ENCODE results near the gene FGF7. TPM values are rescaled to one million over a fixed set of nuclear protein-coding genes. Genes with fewer than 3 reads are reported as not detected.

The FGF7 gene
- total and polyA plus RNA-seq, 4 donors, result 0.13 to 0.62 (median 0.33) TPM; not detected in 1

DNA sequence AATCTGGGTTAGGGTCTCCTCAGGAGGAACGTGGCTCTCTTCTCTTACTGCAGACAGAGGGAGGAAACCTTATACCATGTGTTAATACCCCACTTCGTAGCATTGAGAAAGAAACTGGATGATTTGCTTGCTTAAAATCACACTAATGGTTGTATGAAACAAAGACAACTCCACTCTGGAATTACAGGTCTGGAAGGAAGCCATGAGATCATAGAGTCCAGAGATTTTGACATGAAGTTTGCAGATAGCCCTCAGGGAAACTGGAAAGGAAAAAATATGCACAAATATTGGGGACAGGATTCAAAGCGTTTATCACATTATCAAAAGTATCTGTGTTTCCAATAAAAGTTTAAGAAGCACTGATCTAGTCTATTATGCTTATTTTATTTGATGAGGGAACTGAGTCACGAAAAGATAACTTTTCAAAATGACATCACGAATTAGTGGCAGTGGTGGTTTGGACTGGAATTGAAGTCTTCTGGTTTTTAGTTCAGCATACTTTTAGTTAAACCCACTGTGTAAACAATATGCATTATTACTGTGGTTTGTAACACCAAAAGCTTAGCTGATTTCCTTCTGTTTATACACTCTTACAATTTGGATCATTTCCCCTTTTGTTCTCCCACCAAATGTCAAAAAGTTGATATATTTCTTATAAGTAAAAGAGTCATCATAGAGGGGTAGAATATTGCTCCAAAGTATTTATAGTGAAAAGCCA lies 16.8 kb downstream of the FGF7 start:
- DNase-seq (ENCODE audit: low spot score), result no peak
- 73% methylated on average over 5 of the region's 5 CpGs for WGBS
- no peak overlapping the region for H3K9ac ChIP-seq (ENCODE audit: low read depth in 1 of 2, low read length in 2 of 2)
- no peak overlapping the region for H3K27ac ChIP-seq (ENCODE audit: low read depth in 1 of 2, low read length in 2 of 2)
- H3K4me1 ChIP-seq (ENCODE audit: control insufficient read depth in 4 of 4, insufficient read depth in 4 of 4, low read length in 3 of 4), result no peaks in the 10 kb centered on the region
- no peaks in the 10 kb centered on the region for H3K36me3 ChIP-seq (ENCODE audit: control insufficient read depth in 4 of 4, insufficient read depth in 3 of 4, low read depth in 1 of 4, low read length in 3 of 4)
- H3K4me3 ChIP-seq (ENCODE audit: low read depth in 1 of 3, low read length in 3 of 3), result no peak overlapping the region
- no peaks in the 10 kb centered on the region for H3K9me3 ChIP-seq (ENCODE audit: control insufficient read depth in 4 of 4, low read length in 3 of 4)
- no peak for TF ChIP-seq RAD21 (IDR thresholded peaks at IDR 0.05)
- no peak for TF ChIP-seq JUND (IDR thresholded peaks at IDR 0.05)
- TF ChIP-seq SP1 (IDR thresholded peaks at IDR 0.05), result no peak
- TF ChIP-seq, protein P1, sequence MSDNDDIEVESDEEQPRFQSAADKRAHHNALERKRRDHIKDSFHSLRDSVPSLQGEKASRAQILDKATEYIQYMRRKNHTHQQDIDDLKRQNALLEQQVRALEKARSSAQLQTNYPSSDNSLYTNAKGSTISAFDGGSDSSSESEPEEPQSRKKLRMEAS (IDR thresholded peaks at IDR 0.05), result no peak
- no peak for TF ChIP-seq FOXA1 (IDR thresholded peaks at IDR 0.05)
- no peak for TF ChIP-seq YY1 (IDR thresholded peaks at IDR 0.05)
- TF ChIP-seq HNF4A (conservative IDR thresholded peaks at IDR 0.05), result no peak
- TF ChIP-seq GABPA (IDR thresholded peaks at IDR 0.05 in 1 of 2, conservative IDR thresholded peaks at IDR 0.05 in 1 of 2), result no peak
- no peak for TF ChIP-seq NR2F2 (IDR thresholded peaks at IDR 0.05)
- TF ChIP-seq EGR1 (IDR thresholded peaks at IDR 0.05; ENCODE audit: low read depth in 2 of 2), result no peak
- TF ChIP-seq, protein P2, sequence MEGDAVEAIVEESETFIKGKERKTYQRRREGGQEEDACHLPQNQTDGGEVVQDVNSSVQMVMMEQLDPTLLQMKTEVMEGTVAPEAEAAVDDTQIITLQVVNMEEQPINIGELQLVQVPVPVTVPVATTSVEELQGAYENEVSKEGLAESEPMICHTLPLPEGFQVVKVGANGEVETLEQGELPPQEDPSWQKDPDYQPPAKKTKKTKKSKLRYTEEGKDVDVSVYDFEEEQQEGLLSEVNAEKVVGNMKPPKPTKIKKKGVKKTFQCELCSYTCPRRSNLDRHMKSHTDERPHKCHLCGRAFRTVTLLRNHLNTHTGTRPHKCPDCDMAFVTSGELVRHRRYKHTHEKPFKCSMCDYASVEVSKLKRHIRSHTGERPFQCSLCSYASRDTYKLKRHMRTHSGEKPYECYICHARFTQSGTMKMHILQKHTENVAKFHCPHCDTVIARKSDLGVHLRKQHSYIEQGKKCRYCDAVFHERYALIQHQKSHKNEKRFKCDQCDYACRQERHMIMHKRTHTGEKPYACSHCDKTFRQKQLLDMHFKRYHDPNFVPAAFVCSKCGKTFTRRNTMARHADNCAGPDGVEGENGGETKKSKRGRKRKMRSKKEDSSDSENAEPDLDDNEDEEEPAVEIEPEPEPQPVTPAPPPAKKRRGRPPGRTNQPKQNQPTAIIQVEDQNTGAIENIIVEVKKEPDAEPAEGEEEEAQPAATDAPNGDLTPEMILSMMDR (IDR thresholded peaks at IDR 0.05; ENCODE audit: low read depth, low read length, missing input control), result no peak
- TF ChIP-seq HNF4G (IDR thresholded peaks at IDR 0.05), result no peak
- TF ChIP-seq, protein P3, sequence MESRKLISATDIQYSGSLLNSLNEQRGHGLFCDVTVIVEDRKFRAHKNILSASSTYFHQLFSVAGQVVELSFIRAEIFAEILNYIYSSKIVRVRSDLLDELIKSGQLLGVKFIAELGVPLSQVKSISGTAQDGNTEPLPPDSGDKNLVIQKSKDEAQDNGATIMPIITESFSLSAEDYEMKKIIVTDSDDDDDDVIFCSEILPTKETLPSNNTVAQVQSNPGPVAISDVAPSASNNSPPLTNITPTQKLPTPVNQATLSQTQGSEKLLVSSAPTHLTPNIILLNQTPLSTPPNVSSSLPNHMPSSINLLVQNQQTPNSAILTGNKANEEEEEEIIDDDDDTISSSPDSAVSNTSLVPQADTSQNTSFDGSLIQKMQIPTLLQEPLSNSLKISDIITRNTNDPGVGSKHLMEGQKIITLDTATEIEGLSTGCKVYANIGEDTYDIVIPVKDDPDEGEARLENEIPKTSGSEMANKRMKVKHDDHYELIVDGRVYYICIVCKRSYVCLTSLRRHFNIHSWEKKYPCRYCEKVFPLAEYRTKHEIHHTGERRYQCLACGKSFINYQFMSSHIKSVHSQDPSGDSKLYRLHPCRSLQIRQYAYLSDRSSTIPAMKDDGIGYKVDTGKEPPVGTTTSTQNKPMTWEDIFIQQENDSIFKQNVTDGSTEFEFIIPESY (IDR thresholded peaks at IDR 0.05), result no peak
- no peak for TF ChIP-seq FOXA2 (IDR thresholded peaks at IDR 0.05)
- TF ChIP-seq, protein P4, sequence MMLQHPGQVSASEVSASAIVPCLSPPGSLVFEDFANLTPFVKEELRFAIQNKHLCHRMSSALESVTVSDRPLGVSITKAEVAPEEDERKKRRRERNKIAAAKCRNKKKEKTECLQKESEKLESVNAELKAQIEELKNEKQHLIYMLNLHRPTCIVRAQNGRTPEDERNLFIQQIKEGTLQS (IDR thresholded peaks at IDR 0.05), result no peak
- TF ChIP-seq, protein P5, sequence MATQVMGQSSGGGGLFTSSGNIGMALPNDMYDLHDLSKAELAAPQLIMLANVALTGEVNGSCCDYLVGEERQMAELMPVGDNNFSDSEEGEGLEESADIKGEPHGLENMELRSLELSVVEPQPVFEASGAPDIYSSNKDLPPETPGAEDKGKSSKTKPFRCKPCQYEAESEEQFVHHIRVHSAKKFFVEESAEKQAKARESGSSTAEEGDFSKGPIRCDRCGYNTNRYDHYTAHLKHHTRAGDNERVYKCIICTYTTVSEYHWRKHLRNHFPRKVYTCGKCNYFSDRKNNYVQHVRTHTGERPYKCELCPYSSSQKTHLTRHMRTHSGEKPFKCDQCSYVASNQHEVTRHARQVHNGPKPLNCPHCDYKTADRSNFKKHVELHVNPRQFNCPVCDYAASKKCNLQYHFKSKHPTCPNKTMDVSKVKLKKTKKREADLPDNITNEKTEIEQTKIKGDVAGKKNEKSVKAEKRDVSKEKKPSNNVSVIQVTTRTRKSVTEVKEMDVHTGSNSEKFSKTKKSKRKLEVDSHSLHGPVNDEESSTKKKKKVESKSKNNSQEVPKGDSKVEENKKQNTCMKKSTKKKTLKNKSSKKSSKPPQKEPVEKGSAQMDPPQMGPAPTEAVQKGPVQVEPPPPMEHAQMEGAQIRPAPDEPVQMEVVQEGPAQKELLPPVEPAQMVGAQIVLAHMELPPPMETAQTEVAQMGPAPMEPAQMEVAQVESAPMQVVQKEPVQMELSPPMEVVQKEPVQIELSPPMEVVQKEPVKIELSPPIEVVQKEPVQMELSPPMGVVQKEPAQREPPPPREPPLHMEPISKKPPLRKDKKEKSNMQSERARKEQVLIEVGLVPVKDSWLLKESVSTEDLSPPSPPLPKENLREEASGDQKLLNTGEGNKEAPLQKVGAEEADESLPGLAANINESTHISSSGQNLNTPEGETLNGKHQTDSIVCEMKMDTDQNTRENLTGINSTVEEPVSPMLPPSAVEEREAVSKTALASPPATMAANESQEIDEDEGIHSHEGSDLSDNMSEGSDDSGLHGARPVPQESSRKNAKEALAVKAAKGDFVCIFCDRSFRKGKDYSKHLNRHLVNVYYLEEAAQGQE (IDR thresholded peaks at IDR 0.05), result no peak
- no peak for TF ChIP-seq RXRA (IDR thresholded peaks at IDR 0.05)
- TF ChIP-seq TAF1 (conservative IDR thresholded peaks at IDR 0.05), result no peak
- no peaks in the 10 kb centered on the region for H3K27me3 ChIP-seq (ENCODE audit: control insufficient read depth in 4 of 4, insufficient read depth in 4 of 4, low read length in 3 of 4)
